Adrenal gland (tissue), 12 donors: ENCODE measurements around the gene RRM1. TPM values are rescaled to one million over a fixed set of nuclear protein-coding genes. Genes with fewer than 3 reads are reported as not detected.
"Not testable (repeated sequence)": the region's sequence is repeated elsewhere in the genome, so short reads cannot be mapped to it uniquely, and the experiment has no call there.

Source experiments
- DNase-seq, 7 donors: peaks; one replicate each; pipeline ENCODE4 v3.0.0-alpha.2; 2019 to 2020
- H3K27ac ChIP-seq, 5 donors: fragments of 200-600 bp; sonication (generic) in 4 of 5; 1 replicate in 3 of 5; 2 replicates in 2 of 5; pipeline versions ENCODE4 v1.5.1 to v1.8.0; 2016 to 2020; ENCODE audit warnings: mild to moderate bottlenecking in 1 of 5
- H3K27me3 ChIP-seq: fragments of 200-600 bp; 2 replicates; pipeline ENCODE4 v1.8.0; 2021
- H3K36me3 ChIP-seq, 2 donors: fragments of 200-600 bp; replicated peaks in 1 of 2; 1 replicate in 1 of 2; 2 replicates in 1 of 2; pipeline versions ENCODE4 v1.5.1 to v1.8.0; 2018 to 2022
- H3K4me1 ChIP-seq, 2 donors: fragments of 200-600 bp; replicated peaks in 1 of 2; 1 replicate in 1 of 2; 2 replicates in 1 of 2; pipeline versions ENCODE4 v1.5.1 to v1.8.0; 2018 to 2021
- H3K4me3 ChIP-seq, 4 donors: fragments of 200-600 bp; sonication (generic) in 3 of 4; one replicate each; pipeline ENCODE4 v1.5.1; 2016 to 2018
- H3K9me3 ChIP-seq, 3 donors: fragments of 200-600 bp; sonication (generic) in 1 of 3; replicated peaks in 1 of 3; 1 replicate in 2 of 3; 2 replicates in 1 of 3; pipeline versions ENCODE4 v1.5.1 to v1.8.0; 2016 to 2021
- CTCF ChIP-seq, 6 experiments: fragments of 450-650 bp in 4 of 6; fragments of 200-600 bp in 2 of 6; sonication (generic) in 1 of 6; IDR thresholded peaks; 1 replicate in 5 of 6; 2 replicates in 1 of 6; pipeline versions ENCODE4 v1.5.1 to v1.8.0; 2016 to 2021; ENCODE audit warnings: antibody characterized with exemption in 6 of 6, mild to moderate bottlenecking in 2 of 6, moderate library complexity in 1 of 6
- POLR2A ChIP-seq, 2 donors: fragments of 450-650 bp; IDR thresholded peaks; one replicate each; pipeline ENCODE4 v1.6.1; 2017; ENCODE audit warnings: antibody characterized with exemption in 2 of 2, mild to moderate bottlenecking in 2 of 2, moderate library complexity in 1 of 2
- WGBS, 4 donors: extraction: QIAGEN DNeasy Blood & Tissue Kit in 2 of 4; methylation state at CpG; one replicate each; pipeline versions ENCODE4 v1.1.5 to v1.1.7; 2013 to 2017; 5-methylcytosine and 5-hydroxymethylcytosine counted together
- intact Hi-C, 2 donors: fragments of 100-400 bp; cut with DNase I; formaldehyde crosslinking; loops; one replicate each; pipeline versions ENCODE4 v1.14.1 to v1.15.0; 2022 to 2023
- polyA plus RNA-seq, 3 donors: library from polyadenylated mRNA; stranded (reverse); fragments of 200-250 nt in 2 of 3; fragments of 350-450 nt in 1 of 3; fragmentation: Illumina TruSeq in 1 of 3; extraction: RNeasy Lipid Tissue Mini Kit (QIAGEN cat#74804) in 1 of 3; gene quantifications; one replicate each; pipeline ENCODE4 v1.2.3, GENCODE V29; 2013 to 2014
- total RNA-seq, 9 donors: library from RNA; depleted of rRNA in 4 of 9; stranded (reverse); fragments of >200 nt in 4 of 9; fragments of 120-200 nt in 1 of 9; fragmentation: NEBNext Ultra II Directional in 1 of 9; extraction: Animal tissue kit (Norgen Biotek cat#: 25700) in 1 of 9; gene quantifications; one replicate each; pipeline versions ENCODE4 v1.1.0 to v1.2.4, GENCODE V29; 2013 to 2023
- donor health status: healthy with polysubstance abuse.
- donor health status: Bipolar disorder and iron deficiency.
- donor health status: DM: yes; HTN: yes; CAD: no.
- donor health status: DM: no; HTN: no; CAD: no.
- donor health status: DM: no; HTN: no; CAD: no.
- donor health status: DM: yes; HTN: yes; CAD: no.

Gene RRM1
- total and polyA plus RNA-seq, 12 donors = 7.2 to 99.3 (median 58.8) TPM

DNA sequence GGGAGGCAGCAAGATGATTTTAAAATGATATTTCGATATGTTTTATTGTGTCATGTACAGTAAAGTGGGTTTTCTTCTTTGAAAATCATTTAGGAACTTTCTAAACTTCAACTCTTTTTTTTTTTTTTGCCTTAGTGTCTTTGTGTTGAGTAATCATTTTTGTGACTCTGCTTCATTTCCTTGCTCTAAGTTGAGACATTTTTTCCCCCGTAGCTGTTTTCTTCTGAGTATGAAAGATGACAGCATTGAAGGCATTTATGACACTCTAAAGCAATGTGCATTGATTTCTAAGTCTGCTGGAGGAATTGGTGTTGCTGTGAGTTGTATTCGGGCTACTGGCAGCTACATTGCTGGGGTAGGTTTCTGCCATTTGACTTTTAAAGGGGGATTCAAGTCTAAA lies 23.5 kb downstream of the RRM1 start:
- Histone ChIP-seq H3K4me1 (peaks cover 0 to 7% of the 10 kb centered on the region in 2 donors), H3K27me3 (no peaks in the 10 kb centered on the region), H3K9me3 (no peaks in the 10 kb centered on the region), H3K27ac (no peak overlapping the region), H3K36me3 (peaks cover 0 to 38% of the 10 kb centered on the region in 2 donors), H3K4me3 (no peak overlapping the region)
- intact Hi-C loops = no loop called here
- 80 to 85% (median 81%) methylated on average over 3 of the region's 3 CpGs for WGBS, 4 donors
- no peak for DNase-seq
- no peak for TF ChIP-seq POLR2A (IDR thresholded peaks at IDR 0.05)
- no peak for TF ChIP-seq CTCF (IDR thresholded peaks at IDR 0.05)

- WGBS, 4 donors = 95 to 97% (median 96%) methylated on average over 4 of the region's 4 CpGs
- H3K36me3 ChIP-seq = peaks cover 0 to 60% of the 10 kb centered on the region in 2 donors
- TF ChIP-seq POLR2A (IDR thresholded peaks at IDR 0.05) = no peak
- TF ChIP-seq CTCF (IDR thresholded peaks at IDR 0.05) = no peak
These were observed 28.6 kb downstream of the RRM1 start for GRCh38 chr11:4123218-4123617.

DNA sequence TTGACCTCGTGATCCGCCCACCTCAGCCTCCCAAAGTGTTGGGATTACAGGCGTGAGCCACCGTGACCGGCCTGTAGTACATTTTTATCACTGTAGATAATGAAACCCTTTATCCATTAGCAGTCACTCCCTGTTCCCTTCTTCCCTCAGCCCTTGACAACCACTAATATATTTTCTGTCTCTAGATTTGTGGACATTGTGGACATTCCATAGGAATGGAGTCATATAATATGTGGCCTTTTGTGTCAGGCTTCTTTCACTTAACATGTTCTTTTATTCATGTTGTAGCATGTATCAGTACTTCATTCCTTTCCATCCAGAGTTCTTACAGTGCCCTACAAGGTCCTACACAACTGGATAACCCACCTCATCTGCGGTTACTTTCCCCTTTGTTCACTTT lies 30.5 kb downstream of the RRM1 start:
- H3K36me3 ChIP-seq = peaks cover 0 to 54% of the 10 kb centered on the region in 2 donors
- no peaks in the 10 kb centered on the region for H3K27me3 ChIP-seq
- H3K4me3 ChIP-seq = no peak overlapping the region
- no peak for TF ChIP-seq POLR2A (IDR thresholded peaks at IDR 0.05)
- no peak for TF ChIP-seq CTCF (IDR thresholded peaks at IDR 0.05)
- WGBS, 4 donors = 94 to 98% (median 96%) methylated on average over 6 of the region's 6 CpGs
- intact Hi-C loops = no loop called here
- H3K27ac ChIP-seq = no peak overlapping the region
- H3K9me3 ChIP-seq = no peaks in the 10 kb centered on the region
- no peak for DNase-seq
- no peaks in the 10 kb centered on the region for H3K4me1 ChIP-seq

More at GRCh38 chr11:4123218-4123617, 28.6 kb downstream of the RRM1 start:
- Histone ChIP-seq H3K4me1 (peaks cover 0 to 2% of the 10 kb centered on the region in 2 donors), H3K27me3 (no peaks in the 10 kb centered on the region), H3K27ac (no peak overlapping the region), H3K4me3 (no peak overlapping the region), H3K9me3 (no peaks in the 10 kb centered on the region)
- DNase-seq = no peak
- intact Hi-C loops = no loop called here

GRCh38 chr11:4127357-4127756 lies 32.8 kb downstream of the RRM1 start:
- Histone ChIP-seq H3K4me3 (no peak overlapping the region), H3K36me3 (peaks cover 0 to 40% of the 10 kb centered on the region in 2 donors), H3K4me1 (no peaks in the 10 kb centered on the region), H3K27me3 (no peaks in the 10 kb centered on the region), H3K9me3 (no peaks in the 10 kb centered on the region), H3K27ac (no peak overlapping the region)
- DNase-seq = no peak
- intact Hi-C loops = no loop called here
- TF ChIP-seq POLR2A (IDR thresholded peaks at IDR 0.05) (no peak), CTCF (IDR thresholded peaks at IDR 0.05) (no peak)
- 88 to 100% (median 92%) methylated on average over 1 of the region's 1 CpG for WGBS, 4 donors

DNA sequence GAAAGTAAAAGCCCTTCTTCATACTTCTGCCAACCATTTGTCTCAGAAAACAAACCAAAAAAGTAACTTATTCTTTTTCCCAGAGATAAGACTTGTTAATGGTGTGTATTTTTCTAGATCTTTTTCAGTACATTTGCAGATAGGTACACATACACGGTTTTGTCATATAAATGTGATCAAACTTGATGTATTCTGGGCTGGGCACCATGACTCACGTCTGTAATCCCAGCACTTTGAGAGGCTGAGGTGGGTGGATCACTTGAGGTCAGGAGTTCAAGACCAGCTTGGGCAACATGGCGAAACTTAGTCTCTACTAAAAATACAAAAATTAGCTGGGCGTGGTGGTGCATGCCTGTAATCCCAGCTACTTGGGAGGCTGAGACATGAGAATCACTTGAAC lies 35.6 kb downstream of the RRM1 start:
- H3K27ac ChIP-seq, H3K27me3 ChIP-seq, intact Hi-C loops, H3K4me3 ChIP-seq, H3K4me1 ChIP-seq, H3K9me3 ChIP-seq, DNase-seq: not testable (repeated sequence)
- WGBS, 4 donors = 83 to 89% (median 88%) methylated on average over 4 of the region's 4 CpGs
- peaks cover 0 to 30% of the 10 kb centered on the region in 2 donors for H3K36me3 ChIP-seq
